NOMO-1 treated with dmso at 0.1 percent for 144 hours (cell line): ENCODE data around the gene SBDS.
"Not testable (repeated sequence)": the region's sequence is repeated elsewhere in the genome, so short reads cannot be mapped to it uniquely, and the experiment has no call there.

Experiments
- DNase-seq: peaks from one replicate; lab custom pipeline; 2025; ENCODE audit not compliant: unreplicated experiment; lab: John Stamatoyannopoulos, UW

Gene SBDS

GRCh38 chr7:66995050-66995776 is at the start of gene SBDS:
Gene SBDS, minus strand, starts transcription at chr7:66995586. Its CDS starts 169 bp downstream, at chr7:66995417.
- peak; percentile 92 for DNase-seq

GRCh38 chr7:67043559-67043930 is 48.2 kb upstream of the SBDS start:
- not testable (repeated sequence) for DNase-seq

GRCh38 chr7:67042781-67043558 is 47.6 kb upstream of the SBDS start:
- not testable (repeated sequence) for DNase-seq

GRCh38 chr7:67040832-67041231 is 45.4 kb upstream of the SBDS start:
- not testable (repeated sequence) for DNase-seq

- not testable (repeated sequence) for DNase-seq
These were observed 41.3 kb upstream of the SBDS start for GRCh38 chr7:67036432-67037395.

- no peak for DNase-seq
These were observed 37.9 kb upstream of the SBDS start for GRCh38 chr7:67033251-67033650.

GRCh38 chr7:67031685-67032084 is 36.3 kb upstream of the SBDS start:
- not testable (repeated sequence) for DNase-seq

- DNase-seq: not testable (repeated sequence)
These were observed 30.1 kb upstream of the SBDS start for GRCh38 chr7:67025459-67025858.

GRCh38 chr7:67022511-67022910 is 27.1 kb upstream of the SBDS start:
- no peak for DNase-seq

GRCh38 chr7:67021260-67021659 is 25.9 kb upstream of the SBDS start:
- DNase-seq: no peak

GRCh38 chr7:67019562-67020390 is 24.4 kb upstream of the SBDS start:
- DNase-seq: no peak

- DNase-seq: no peak
These were observed 23.6 kb upstream of the SBDS start for GRCh38 chr7:67018940-67019339.

- DNase-seq: not testable (repeated sequence)
These were observed 22.6 kb upstream of the SBDS start for GRCh38 chr7:67017971-67018370.

GRCh38 chr7:67014076-67014622 is 18.8 kb upstream of the SBDS start:
- not testable (repeated sequence) for DNase-seq

GRCh38 chr7:67009677-67010076 is 14.3 kb upstream of the SBDS start:
- DNase-seq: not testable (repeated sequence)

- no peak for DNase-seq
These were observed 12.9 kb upstream of the SBDS start for GRCh38 chr7:67008260-67008659.

GRCh38 chr7:67006965-67007364 is 11.6 kb upstream of the SBDS start:
- DNase-seq: no peak

GRCh38 chr7:67004145-67004544 is 8.8 kb upstream of the SBDS start:
- DNase-seq: not testable (repeated sequence)

- DNase-seq: not testable (repeated sequence)
These were observed 5.3 kb upstream of the SBDS start for GRCh38 chr7:67000601-67001258.
